Placental epithelial cell (primary cell): ENCODE data around the gene EEF1AKMT4. TPM values are rescaled to one million over a fixed set of nuclear protein-coding genes. Genes with fewer than 3 reads are reported as not detected.

Experiments used
- small RNA-seq: library from RNA; depleted of rRNA; stranded (forward); fragments of <200 nt; gene quantifications from one replicate; pipeline ENCODE3, GENCODE V24; 2012
- total RNA-seq: library from RNA; depleted of rRNA; stranded (reverse); fragments of >200 nt; gene quantifications from 2 replicates; pipeline ENCODE4 v1.2.3, GENCODE V29; 2012

The EEF1AKMT4 gene
- 10.4 and 10.6 TPM in 2 replicates for total RNA-seq

GRCh38 chr3:184249412-184250166 lies at the start of gene EEF1AKMT4:
Gene EEF1AKMT4, plus strand, starts transcription at chr3:184249672. Its CDS starts 23 bp downstream, at chr3:184249695.

DNA sequence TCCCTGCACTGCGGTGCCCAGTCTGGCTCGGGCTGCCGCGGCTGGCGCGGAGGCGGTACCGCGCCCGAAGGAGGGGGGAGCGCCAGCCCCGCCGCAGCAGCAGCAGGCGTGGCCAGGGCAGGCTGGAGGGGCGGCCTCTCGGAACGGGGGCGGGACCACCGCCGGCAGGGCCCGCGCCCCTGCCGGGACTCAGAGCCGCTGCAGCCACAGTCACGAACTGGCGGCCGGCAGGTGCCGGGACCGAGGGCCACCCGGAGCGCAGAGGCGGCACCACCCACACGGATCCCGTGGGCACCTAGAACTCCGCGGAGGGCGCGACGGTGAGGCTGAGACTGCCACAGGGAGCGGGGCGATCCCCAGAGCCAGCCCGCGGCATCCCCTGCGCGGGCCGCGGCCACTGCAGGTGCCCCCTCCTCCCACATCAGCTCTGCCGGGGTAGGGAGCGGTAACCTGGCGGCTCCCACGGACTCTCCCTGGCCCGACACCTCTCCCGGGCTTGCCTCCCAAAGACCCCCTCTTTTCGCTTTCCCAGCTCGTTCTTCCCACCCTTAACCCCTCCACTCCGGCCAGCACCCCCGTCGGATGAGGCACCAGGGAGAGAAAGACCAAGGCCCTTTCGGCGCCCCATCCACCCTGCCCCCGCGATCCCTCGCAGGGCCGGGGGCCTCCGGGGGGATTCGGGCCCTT lies 19.9 kb upstream of the EEF1AKMT4 start, which contains the start of gene VWA5B2:
Gene VWA5B2, plus strand, starts transcription at position 192 of the 687 bp plus-strand sequence. CDS start 944 bp downstream, outside the sequence.

GRCh38 chr3:184248454-184249411 lies 739 bp upstream of the EEF1AKMT4 start, which contains the start of gene ALG3:
Gene ALG3, minus strand, starts transcription at chr3:184248962. Its CDS starts 22 bp downstream, at chr3:184248940.

GRCh38 chr3:184261270-184261853 lies 11.9 kb downstream of the EEF1AKMT4 start, which contains the start of gene CAMK2N2:
Gene CAMK2N2, minus strand, starts transcription at chr3:184261553. Its CDS starts 268 bp downstream, at chr3:184261285.

DNA sequence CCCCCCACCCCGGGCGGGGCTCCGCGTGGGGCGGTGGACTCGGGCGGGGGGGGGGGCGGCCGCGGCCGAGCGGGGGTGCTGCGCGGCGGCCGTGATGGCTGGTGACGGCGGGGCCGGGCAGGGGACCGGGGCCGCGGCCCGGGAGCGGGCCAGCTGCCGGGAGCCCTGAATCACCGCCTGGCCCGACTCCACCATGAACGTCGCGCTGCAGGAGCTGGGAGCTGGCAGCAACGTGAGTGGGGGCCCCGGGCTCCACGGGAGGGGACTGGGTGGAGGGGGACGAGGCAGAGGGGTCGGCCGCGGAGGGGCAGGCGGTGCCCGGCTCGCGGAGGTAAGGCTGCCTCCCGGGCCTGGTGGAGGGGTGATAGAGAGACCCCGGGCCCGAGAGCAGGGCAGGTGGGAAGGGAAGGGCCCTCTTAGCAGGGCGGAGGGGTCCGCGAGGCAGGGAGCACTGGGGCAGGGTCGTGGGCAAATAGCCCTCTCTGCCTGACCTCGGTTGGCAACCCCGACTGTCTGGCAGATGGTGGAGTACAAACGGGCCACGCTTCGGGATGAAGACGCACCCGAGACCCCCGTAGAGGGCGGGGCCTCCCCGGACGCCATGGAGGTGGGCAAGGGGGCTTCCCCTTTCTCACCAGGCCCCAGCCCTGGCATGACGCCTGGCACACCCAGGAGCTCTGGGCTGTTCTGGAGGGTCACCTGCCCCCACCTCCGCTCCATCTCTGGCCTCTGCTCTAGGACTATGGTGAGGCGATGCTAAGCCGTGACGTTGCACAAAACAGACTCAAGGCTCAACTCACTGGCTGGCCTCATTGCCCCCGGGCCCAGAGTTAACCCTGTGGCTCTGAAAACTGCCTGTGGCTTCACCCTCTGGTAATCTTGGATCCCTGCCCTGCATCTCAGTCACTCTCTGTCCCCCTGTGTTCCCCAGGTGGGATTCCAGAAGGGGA lies 26.8 kb downstream of the EEF1AKMT4 start, which contains the start of gene ECE2:
Gene ECE2, plus strand, starts transcription at position 62 of the 950 bp plus-strand sequence. Its CDS starts 132 bp downstream, at position 194.

DNA sequence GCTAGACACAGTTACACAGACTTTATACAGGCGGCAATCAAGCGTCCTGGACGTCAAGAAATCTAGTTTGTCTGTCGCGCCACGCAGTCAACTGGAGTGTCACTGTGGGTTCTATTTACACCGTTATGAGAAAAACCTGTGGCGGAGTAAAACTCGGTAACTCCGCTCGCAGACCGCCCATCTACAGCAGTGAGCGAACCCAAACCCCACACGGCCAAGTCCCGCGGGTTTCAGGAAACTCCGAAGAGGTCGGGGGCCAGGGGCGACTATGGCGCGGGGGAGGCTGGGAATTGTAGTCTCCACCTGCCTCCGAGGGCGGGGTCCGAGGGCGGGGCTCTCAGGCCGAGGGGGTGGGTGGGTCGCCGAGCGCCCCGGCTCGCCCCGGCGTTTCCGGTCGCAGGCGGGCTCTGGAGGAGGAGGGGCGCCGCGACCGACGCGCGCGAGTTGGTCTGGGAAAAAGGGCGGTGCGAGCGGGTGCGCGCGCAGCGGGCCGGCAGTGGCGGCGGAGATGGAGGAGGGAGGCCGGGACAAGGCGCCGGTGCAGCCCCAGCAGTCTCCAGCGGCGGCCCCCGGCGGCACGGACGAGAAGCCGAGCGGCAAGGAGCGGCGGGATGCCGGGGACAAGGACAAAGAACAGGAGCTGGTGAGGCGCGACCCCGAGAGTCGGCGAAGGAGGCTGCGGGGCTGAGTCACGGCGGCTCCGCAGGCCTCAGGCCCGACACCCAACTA lies 49.5 kb downstream of the EEF1AKMT4 start, which contains the start of gene PSMD2:
Gene PSMD2, plus strand, starts transcription at position 483 of the 729 bp plus-strand sequence. Its CDS starts 26 bp downstream, at position 509.

Small RNA genes lying within 50 kb of the gene (small RNA-seq; reads per million reads assigned to genes)
- gene MIR1224 = not detected

Other genes starting within 250 kb of the EEF1AKMT4 start
- gene ABCC5, start 231.8 kb upstream of the EEF1AKMT4 start, total RNA-seq = 8.6 and 10.7 TPM in 2 replicates
- gene HTR3D, start 217.9 kb upstream of the EEF1AKMT4 start, total RNA-seq = not detected in 2 replicates
- not detected in 2 replicates for gene HTR3C, start 196.6 kb upstream of the EEF1AKMT4 start, total RNA-seq
- gene HTR3E, start 152.6 kb upstream of the EEF1AKMT4 start, total RNA-seq = not detected in 2 replicates
- 29.1 and 37.8 TPM in 2 replicates for gene EIF2B5, start 114.3 kb upstream of the EEF1AKMT4 start, total RNA-seq
- gene DVL3, start 94.3 kb upstream of the EEF1AKMT4 start, total RNA-seq = 54.2 and 67.8 TPM in 2 replicates
- 258 and 487 TPM in 2 replicates for gene AP2M1, start 74.8 kb upstream of the EEF1AKMT4 start, total RNA-seq
- 58.9 and 69.1 TPM in 2 replicates for gene ABCF3, start 63.5 kb upstream of the EEF1AKMT4 start, total RNA-seq
- gene VWA5B2, start 20.1 kb upstream of the EEF1AKMT4 start, total RNA-seq = 0.11 TPM in 1 of 2 replicates, not detected in the other
- 29.1 and 46.0 TPM in 2 replicates for gene ALG3, start 710 bp upstream of the EEF1AKMT4 start, total RNA-seq
- gene CAMK2N2, start 11.9 kb downstream of the EEF1AKMT4 start, total RNA-seq = 0.39 TPM in 1 of 2 replicates, not detected in the other
- gene ECE2, start 26.4 kb downstream of the EEF1AKMT4 start, total RNA-seq = not detected in 2 replicates
- gene PSMD2, start 49.6 kb downstream of the EEF1AKMT4 start, total RNA-seq = 208 and 513 TPM in 2 replicates
- gene EIF4G1, start 64.9 kb downstream of the EEF1AKMT4 start, total RNA-seq = 280 and 405 TPM in 2 replicates
- gene FAM131A, start 87.9 kb downstream of the EEF1AKMT4 start, total RNA-seq = 11.4 and 20.4 TPM in 2 replicates
- gene CLCN2, start 111.9 kb downstream of the EEF1AKMT4 start, total RNA-seq = 5.6 and 10.2 TPM in 2 replicates
- 39.3 and 56.6 TPM in 2 replicates for gene POLR2H, start 112.0 kb downstream of the EEF1AKMT4 start, total RNA-seq
- gene THPO, start 128.5 kb downstream of the EEF1AKMT4 start, total RNA-seq = not detected in 2 replicates
- gene CHRD, start 130.4 kb downstream of the EEF1AKMT4 start, total RNA-seq = under 0.01 TPM in 1 of 2 replicates, not detected in the other